ENCODE measurements around the gene VPS16. TPM values are rescaled to one million over a fixed set of nuclear protein-coding genes. Genes with fewer than 3 reads are reported as not detected.
A peak's percentile ranks its signal among the peaks of the same experiment; 100 is the strongest.

VPS16 gene
- total and polyA plus RNA-seq, 2 of the 8 experiments (the other 6 are each of a cell fraction or from before 2014, with no cell fraction given), result 23.8 to 25.9 TPM

GRCh38 chr20:2872459-2873009 lies 32.0 kb downstream of the VPS16 start (continued):
- TF ChIP-seq CHD7 (IDR thresholded peaks at IDR 0.05; ENCODE audit: insufficient replicate concordance, low read length) (no peak), RXRA (IDR thresholded peaks at IDR 0.05; ENCODE audit: insufficient read depth, low read depth, low read length) (no peak), SRF (IDR thresholded peaks at IDR 0.05; ENCODE audit: low read depth, low read length) (no peak), NRF1 (IDR thresholded peaks at IDR 0.05; ENCODE audit: low read depth, low read length) (no peak), SP2 (IDR thresholded peaks at IDR 0.05; ENCODE audit: low read length) (no peak), E2F6 (IDR thresholded peaks at IDR 0.05) (peak; percentile 86), RNF2 (IDR thresholded peaks at IDR 0.05; ENCODE audit: borderline replicate concordance, low read depth, low read length, missing control alignments, poor library complexity, severe bottlenecking) (peak; percentile 24), SUZ12 (IDR thresholded peaks at IDR 0.05; ENCODE audit: low read length) (peak; percentile 59; the same call in 1 of the 2 replicates), TBP (IDR thresholded peaks at IDR 0.05; ENCODE audit: low read depth, low read length) (no peak), YY1 (IDR thresholded peaks at IDR 0.05; ENCODE audit: low read depth, low read length) (0 out of 2 replicates have a peak, but pooled peaks have one; percentile 4)
